ENCODE results near the gene CATSPERE. TPM values are rescaled to one million over a fixed set of nuclear protein-coding genes. Genes with fewer than 3 reads are reported as not detected.

The CATSPERE gene
- total and polyA plus RNA-seq, 10 of the 15 experiments (the other 5 are each of a cell fraction or from before 2014, with no cell fraction given) = 0.04 to 0.24 (median 0.17) TPM; not detected in 3

- H3K9me3 ChIP-seq (replicated peaks; ENCODE audit: control insufficient read depth, insufficient read depth, low read length) = no peaks in the 10 kb centered on the region; the same call in 2 of the 3 replicates
- ChIA-PET POLR2A (no interaction called here), CTCF (interaction anchor here (0.5 kb wide), 1 partner anchor 141 kb away, joined by 3 read pairs; no protein-coding TSS in a partner anchor), RAD21 (ENCODE audit: unreplicated experiment) (no interaction called here), SMC1A (ENCODE audit: uncharacterized antibody, unreplicated experiment) (no interaction called here)
- H3K79me2 ChIP-seq (ENCODE audit: control insufficient read depth, insufficient read depth, low read length) = peaks cover 45% of the 10 kb centered on the region
- H3K4me3 ChIP-seq = peak overlapping the region; percentile 80
- peak overlapping the region; percentile 31; the same call in 1 of the 2 replicates for H3K9ac ChIP-seq (ENCODE audit: control insufficient read depth, insufficient read depth, low read length)
- H3K4me2 ChIP-seq (ENCODE audit: control insufficient read depth, insufficient read depth) = peak overlapping the region; percentile 56
- in situ Hi-C loops (cut with MboI) = loop anchor here (5.0 to 10.0 kb wide), 2 partner anchors 200 to 523 kb away; partner anchors contain the start of gene DESI2
- no peaks in the 10 kb centered on the region for H4K20me1 ChIP-seq (ENCODE audit: control insufficient read depth, insufficient read depth)
- no peaks in the 10 kb centered on the region for H3K27me3 ChIP-seq (replicated peaks in 1 of 2; ENCODE audit: control insufficient read depth in 2 of 2, insufficient read depth in 2 of 2, low read length in 1 of 2)
- peaks cover 0 to 3% of the 10 kb centered on the region in 2 experiments; a peak in 1 of 4 replicates for H3K36me3 ChIP-seq (ENCODE audit: control insufficient read depth in 2 of 2, insufficient read depth in 2 of 2, low read length in 1 of 2)
- intact Hi-C loops (cut with micrococcal nuclease; ENCODE audit: unreplicated experiment) = loop anchor here (1.0 to 10.0 kb wide), 7 partner anchors 133 to 1195 kb away; partner anchors contain the start of genes CEP170, COX20, DESI2 and SDCCAG8
- ATAC-seq (peak; percentile 96), DNase-seq (ENCODE audit: low read depth, low spot score) (peak; percentile 93), FAIRE-seq (peak; percentile 93)
- peaks cover 4% of the 10 kb centered on the region; the same call in 1 of the 2 replicates for H3K4me1 ChIP-seq (ENCODE audit: control insufficient read depth, insufficient read depth, low read length)
- H3K27ac ChIP-seq (ENCODE audit: control insufficient read depth, insufficient read depth) = no peak overlapping the region; the same call in 1 of the 2 replicates
- WGBS (ENCODE audit: insufficient coverage, insufficient replicate concordance, low lambda C conversion rate, missing lambda C conversion rate) = 6% methylated on average over 36 of the region's 47 CpGs
- BruUV-seq (replicated peaks) = TSS peak; percentile 77
- peak overlapping the region; percentile 78 for H2AFZ ChIP-seq (ENCODE audit: control insufficient read depth, low read depth, low read length)
- no peak for TF ChIP-seq RB1 (IDR thresholded peaks at IDR 0.05; ENCODE audit: borderline replicate concordance)
- TF ChIP-seq RAD51 (IDR thresholded peaks at IDR 0.05) = 0 out of 2 replicates have a peak, but pooled peaks have one; percentile 9
- TF ChIP-seq LARP7 (IDR thresholded peaks at IDR 0.05) = no peak
- no peak for TF ChIP-seq KDM1A (IDR thresholded peaks at IDR 0.05; ENCODE audit: borderline replicate concordance)
- no peak for TF ChIP-seq NR2F1 (conservative IDR thresholded peaks at IDR 0.05)
- TF ChIP-seq SIN3A (IDR thresholded peaks at IDR 0.05; ENCODE audit: low read depth, low read length) = no peak; the same call in 1 of the 2 replicates
- 0 out of 2 replicates have a peak, but pooled peaks have one; percentile 41 for TF ChIP-seq MEF2A (IDR thresholded peaks at IDR 0.05; ENCODE audit: insufficient read depth, low read depth, low read length)
- no peak for TF ChIP-seq CBX3 (IDR thresholded peaks at IDR 0.05; ENCODE audit: borderline replicate concordance, low read depth)
- TF ChIP-seq MXI1 (IDR thresholded peaks at IDR 0.05; ENCODE audit: low read depth, low read length) = peak; percentile 20
- TF ChIP-seq, protein P1, sequence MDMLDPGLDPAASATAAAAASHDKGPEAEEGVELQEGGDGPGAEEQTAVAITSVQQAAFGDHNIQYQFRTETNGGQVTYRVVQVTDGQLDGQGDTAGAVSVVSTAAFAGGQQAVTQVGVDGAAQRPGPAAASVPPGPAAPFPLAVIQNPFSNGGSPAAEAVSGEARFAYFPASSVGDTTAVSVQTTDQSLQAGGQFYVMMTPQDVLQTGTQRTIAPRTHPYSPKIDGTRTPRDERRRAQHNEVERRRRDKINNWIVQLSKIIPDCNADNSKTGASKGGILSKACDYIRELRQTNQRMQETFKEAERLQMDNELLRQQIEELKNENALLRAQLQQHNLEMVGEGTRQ (IDR thresholded peaks at IDR 0.05; ENCODE audit: borderline replicate concordance, low read depth, low read length) = no peak
- TF ChIP-seq SIX5 (IDR thresholded peaks at IDR 0.05; ENCODE audit: low read depth, low read length, severe bottlenecking) = peak; percentile 89
- 0 out of 2 replicates have a peak, but pooled peaks have one; percentile 27 for TF ChIP-seq SMARCA5 (IDR thresholded peaks at IDR 0.05)
- no peak for TF ChIP-seq EP300 (IDR thresholded peaks at IDR 0.05; ENCODE audit: borderline replicate concordance in 1 of 2, control insufficient read depth in 1 of 2, low read depth in 2 of 2, low read length in 2 of 2)
- TF ChIP-seq, protein P2, sequence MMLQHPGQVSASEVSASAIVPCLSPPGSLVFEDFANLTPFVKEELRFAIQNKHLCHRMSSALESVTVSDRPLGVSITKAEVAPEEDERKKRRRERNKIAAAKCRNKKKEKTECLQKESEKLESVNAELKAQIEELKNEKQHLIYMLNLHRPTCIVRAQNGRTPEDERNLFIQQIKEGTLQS (IDR thresholded peaks at IDR 0.05; ENCODE audit: borderline replicate concordance, extremely low read depth, low read depth, low read length) = no peak
- no peak for TF ChIP-seq ZBTB4 (CRISPR knock-in tag; IDR thresholded peaks at IDR 0.05)
- TF ChIP-seq ETV6 (conservative IDR thresholded peaks at IDR 0.05 in 1 of 2, IDR thresholded peaks at IDR 0.05 in 1 of 2; ENCODE audit: borderline replicate concordance in 1 of 2, low read depth in 1 of 2) = no peak
Observed at GRCh38 chr1:244451951-244452795, 8.9 kb upstream of the CATSPERE start.

Data from GM12878 (cell line).